HG02623 (cell line): Measurements from ENCODE around the gene PLD5.
"Not testable (repeated sequence)": the region's sequence is repeated elsewhere in the genome, so short reads cannot be mapped to it uniquely, and the experiment has no call there.

Experiments used
- ATAC-seq: cut with Tn5 transposase; IDR thresholded peaks from one replicate; pipeline ENCODE4 v1.9.1; 2021; ENCODE audit warnings: moderate library complexity; ENCODE audit not compliant: unreplicated experiment

Gene PLD5

DNA sequence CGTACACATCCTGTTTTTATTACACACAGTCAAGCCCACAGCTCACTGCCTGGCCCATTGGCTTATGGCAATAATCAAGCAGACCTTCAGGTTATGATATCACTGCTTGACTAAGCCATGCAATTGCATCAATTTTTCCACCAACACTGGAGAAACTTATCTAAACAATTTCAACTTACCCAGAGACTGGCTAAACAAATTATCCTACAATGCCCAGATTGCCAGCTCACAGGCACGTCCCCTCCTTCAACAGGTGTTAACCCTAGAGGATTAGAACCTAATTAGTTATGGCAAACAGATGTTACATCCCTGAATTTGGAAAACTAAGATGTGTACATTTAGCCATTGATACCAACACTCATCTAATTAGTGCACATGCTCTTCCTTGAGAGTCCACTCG is 310.0 kb downstream of the PLD5 start:
- ATAC-seq: not testable (repeated sequence)

DNA sequence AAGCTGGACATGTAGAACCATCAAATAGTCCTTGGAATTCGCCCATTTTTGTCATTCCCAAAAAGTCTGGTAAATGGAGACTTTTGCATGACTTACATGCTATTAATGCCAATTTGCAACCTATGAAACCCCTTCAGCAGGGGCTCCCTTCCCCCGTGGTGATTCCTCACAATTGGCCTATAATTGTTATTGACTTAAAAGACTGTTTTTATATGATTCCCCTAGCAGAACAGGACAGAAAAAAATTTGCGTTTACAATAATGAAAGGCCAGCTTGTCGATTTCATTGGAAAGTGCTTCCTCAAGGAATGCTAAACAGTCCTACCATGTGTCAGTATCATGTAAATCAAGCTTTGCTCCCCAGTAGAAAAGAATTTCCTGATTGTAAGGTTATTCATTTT is 311.5 kb downstream of the PLD5 start:
- ATAC-seq: not testable (repeated sequence)

- no peak for ATAC-seq
These were observed 312.1 kb downstream of the PLD5 start for GRCh38 chr1:242212401-242212800.

DNA sequence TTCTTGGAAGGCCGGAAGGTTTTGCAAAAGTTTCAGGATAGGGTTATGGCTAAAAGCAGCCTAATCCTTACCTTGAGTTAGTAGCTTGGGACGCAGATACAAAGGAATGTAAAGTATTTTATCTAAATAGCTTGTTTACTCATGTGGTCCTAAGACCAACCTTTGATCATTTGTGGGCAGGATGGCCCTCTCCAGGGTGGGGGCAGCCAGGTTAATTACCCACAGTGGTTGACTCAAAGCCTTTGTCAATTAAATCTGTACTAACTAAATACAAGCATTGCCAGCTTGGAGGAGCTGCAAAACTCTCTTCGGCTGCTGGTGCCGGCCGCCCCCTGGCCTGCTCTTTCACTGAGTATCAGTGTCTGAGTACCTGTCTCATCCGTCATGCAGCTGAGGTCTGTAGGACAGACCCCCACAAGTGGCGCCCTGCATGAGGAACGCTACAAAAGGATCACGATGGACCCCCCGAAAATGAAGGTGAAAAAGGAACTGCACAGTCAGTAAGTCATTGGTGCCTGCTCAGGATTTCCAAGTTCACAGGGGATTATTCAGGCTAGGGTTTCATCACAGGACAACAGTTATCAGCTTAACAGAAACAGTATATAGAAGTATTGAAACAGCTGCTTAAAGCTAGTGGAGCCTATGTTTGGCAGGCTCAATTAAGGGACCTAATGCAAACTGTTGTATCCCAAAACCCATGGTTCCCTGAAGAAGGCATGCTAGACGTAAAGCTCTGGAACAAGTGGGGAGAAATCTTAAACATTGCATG is 313.1 kb downstream of the PLD5 start:
- ATAC-seq: no peak

DNA sequence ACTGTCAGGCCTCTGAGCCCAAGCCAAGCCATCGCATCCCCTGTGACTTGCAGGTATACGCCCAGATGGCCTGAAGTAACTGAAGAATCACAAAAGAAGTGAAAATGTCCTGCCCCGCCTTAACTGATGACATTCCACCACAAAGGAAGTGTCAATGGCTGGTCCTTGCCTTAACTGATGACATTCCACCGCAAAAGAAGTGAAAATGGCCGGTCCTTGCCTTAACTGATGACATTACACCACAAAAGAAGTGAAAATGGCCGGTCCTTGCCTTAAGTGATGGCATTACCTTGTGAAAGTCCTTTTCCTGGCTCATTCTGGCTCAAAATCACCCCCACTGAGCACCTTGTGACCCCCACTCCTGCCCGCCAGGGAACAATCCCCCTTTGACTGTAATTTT is 314.2 kb downstream of the PLD5 start:
- not testable (repeated sequence) for ATAC-seq

GRCh38 chr1:242209063-242209462 is 315.4 kb downstream of the PLD5 start:
- ATAC-seq: no peak

- ATAC-seq: no peak
These were observed 316.5 kb downstream of the PLD5 start for GRCh38 chr1:242208021-242208420.

GRCh38 chr1:242206994-242207393 is 317.5 kb downstream of the PLD5 start:
- ATAC-seq: no peak

- no peak for ATAC-seq
These were observed 318.6 kb downstream of the PLD5 start for GRCh38 chr1:242205622-242206489.

DNA sequence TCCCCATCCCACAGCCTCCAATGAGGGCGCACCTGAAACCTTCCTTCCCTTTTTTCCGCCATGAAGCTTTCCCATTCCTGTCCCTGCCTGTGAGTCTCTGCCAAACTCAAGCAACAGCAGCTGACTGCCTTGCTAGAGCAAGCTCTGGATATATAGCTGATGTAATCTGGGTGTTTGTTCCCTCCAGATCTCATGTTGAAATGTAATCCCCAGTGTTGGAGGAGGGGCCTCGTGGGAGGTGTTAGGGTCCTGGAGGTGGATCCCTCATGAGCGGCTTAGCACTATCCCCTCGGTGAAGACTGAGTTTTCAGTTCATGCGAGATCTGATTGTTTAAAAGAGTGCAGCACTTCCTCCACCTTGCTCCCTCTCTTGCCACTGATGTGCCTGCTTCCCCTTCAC is 321.2 kb downstream of the PLD5 start:
- no peak for ATAC-seq

GRCh38 chr1:242201090-242201489 is 323.4 kb downstream of the PLD5 start:
- no peak for ATAC-seq

DNA sequence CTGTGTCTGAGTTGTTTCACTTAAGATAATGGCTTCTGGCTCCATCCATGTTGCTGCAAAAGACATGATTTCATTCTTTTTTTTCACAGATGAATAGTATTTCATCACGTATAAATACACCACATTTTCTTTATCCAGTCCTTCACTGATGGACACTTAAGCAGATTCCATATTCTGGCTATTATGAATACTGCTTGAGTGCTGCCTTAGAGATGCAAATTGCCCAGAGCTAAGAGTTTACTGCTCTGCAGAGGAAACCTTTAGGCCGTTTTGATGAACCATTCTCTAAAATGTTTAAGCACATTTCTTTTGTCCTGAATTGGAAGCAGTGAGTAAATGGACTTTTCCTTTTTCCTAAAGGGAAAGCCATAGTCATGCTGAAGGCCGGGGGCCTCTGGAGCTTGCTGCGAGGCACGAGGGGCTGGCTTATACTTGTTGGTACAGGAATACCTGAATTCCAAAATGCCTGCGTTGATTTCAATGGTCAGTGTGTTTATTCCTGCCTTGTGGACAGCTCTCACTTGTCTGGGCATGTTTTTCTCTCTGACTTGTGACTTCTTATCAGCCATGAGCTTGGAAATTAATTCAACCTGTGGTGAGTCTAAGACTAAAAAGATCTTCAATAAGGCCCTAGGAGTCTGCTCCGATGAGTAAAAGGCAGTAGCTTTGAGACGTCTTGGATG is 324.6 kb downstream of the PLD5 start:
- ATAC-seq: no peak

GRCh38 chr1:242197907-242198820 is 326.3 kb downstream of the PLD5 start:
- no peak for ATAC-seq

GRCh38 chr1:242196914-242197313 is 327.6 kb downstream of the PLD5 start:
- ATAC-seq: no peak

- no peak for ATAC-seq
These were observed 328.4 kb downstream of the PLD5 start for GRCh38 chr1:242196101-242196500.

DNA sequence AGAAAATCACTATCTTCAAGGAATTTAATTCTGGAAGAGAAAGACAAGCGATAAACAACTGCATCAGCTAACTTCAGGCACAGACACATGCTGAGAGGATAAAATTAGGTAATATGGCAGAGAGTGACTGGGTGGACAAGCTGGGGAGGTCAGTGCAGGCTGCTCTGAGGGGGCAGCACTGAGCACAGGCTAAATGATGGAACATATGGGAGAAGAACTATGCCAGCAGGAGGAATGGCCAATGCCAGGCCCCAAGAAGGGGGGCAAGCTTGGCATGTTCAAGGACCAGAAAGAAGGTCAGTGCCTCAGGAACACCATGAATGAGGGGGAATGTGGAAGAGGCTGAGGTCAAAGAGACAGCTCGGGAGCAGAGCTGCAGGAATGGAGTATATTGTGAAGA is 334.9 kb downstream of the PLD5 start:
- no peak for ATAC-seq

- peak; percentile 70 for ATAC-seq
These were observed 336.7 kb downstream of the PLD5 start for GRCh38 chr1:242187816-242188215.

- no peak for ATAC-seq
These were observed 337.3 kb downstream of the PLD5 start for GRCh38 chr1:242187171-242187570.

GRCh38 chr1:242185731-242186130 is 338.8 kb downstream of the PLD5 start:
- no peak for ATAC-seq

DNA sequence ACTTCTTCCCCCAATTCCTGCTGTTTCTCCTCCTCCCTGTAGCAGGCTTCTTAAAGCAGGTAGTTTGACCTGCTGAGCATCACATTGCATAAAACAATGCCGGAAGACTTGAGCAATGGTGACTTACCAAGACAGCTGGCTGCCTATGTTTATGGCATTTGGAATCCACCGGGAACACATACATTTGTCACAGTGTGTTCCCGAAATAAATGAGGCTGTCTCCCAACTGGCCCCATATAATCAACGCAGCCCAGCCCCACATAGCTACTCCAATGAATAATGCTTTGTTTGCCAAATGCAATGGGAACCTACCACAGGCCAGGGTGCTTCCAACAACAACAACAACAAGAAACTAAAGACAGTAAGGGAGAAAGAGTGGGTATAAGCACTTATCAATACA is 339.5 kb downstream of the PLD5 start:
- no peak for ATAC-seq

DNA sequence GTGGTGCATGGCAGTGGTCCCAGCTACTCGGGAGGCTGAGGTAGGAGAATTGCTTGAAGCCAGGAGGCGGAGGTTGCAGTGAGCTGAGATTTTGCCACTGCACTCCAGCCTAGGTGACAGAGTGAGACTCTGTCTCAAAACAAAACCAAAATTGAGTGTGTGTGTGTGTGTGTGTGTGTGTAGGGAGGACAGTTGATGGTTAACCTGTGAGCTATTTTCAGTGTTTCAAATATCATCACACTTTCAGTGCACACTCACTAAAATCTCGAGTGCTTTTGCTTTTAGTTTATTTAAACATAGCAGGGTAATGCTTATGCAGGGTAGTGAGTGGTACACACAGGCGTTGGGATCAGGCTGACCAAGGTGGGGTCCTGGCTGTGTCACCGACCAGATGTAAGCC is 344.7 kb downstream of the PLD5 start:
- peak; percentile 88 for ATAC-seq
